ENCODE results near the gene ZNF438. TPM values are rescaled to one million over a fixed set of nuclear protein-coding genes. Genes with fewer than 3 reads are reported as not detected.

The ZNF438 gene
- total and polyA plus RNA-seq, 2 of the 4 experiments (the other 2 are of a cell fraction) = 1.8 to 2.9 TPM

DNA sequence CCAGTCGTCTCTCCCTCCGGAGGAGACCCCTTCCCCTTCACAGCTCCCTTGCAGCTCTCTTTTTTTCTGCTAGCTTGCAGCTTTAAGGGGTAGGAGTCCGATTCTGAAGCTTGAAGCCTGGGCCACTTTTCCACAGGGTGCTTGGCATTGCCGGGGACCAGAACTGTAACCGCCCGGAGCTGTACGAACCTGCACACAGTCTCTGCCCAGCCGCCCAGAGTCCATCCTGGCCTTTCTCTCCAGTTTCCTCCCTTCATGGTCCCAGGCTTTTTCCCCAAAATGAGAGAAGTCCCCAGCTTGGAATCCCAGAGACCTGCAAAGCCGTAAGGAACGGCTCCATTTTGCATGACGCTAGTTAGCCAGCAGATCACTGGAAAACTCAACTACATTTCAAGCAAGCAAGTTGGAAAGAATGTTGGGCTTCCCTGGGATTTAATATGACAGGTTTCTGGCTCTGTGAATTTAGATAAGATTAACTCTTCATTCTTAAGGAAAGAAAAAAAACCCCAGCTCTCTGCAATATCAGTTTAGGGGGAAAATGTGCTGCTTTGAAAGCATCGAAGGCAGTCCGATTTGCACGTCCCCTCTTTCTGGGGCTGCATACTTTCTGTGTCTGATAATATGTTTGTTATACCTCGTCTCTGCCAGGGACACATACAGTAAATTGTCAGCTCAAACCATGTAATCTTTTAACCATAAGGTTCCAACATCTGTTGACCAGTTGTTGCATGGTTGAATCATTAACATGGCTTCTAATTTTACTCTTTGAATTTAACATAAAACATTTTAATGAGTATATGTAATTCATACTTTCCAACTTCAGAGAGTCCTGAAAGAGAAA is 212.1 kb downstream of the ZNF438 start:
- Histone ChIP-seq H3K9me3 (ENCODE audit: control insufficient read depth, insufficient read depth, low read length) (no peaks in the 10 kb centered on the region), H3K4me2 (ENCODE audit: low read depth, low read length) (peak overlapping the region; percentile 72), H3K23ac (ENCODE audit: low read depth, low read length) (peak overlapping the region; percentile 70; the same call in 1 of the 2 replicates), H4K5ac (ENCODE audit: low read depth, low read length) (peak overlapping the region; percentile 43), H4K20me1 (ENCODE audit: insufficient read depth, low read length) (no peaks in the 10 kb centered on the region), H4K8ac (ENCODE audit: low read depth in 2 of 2, low read length in 2 of 2) (peak overlapping the region; percentile 5 to 63), H3K56ac (ENCODE audit: extremely low read depth, insufficient read depth, low read length) (peak overlapping the region; percentile 24; the same call in 1 of the 2 replicates), H3K9me1 (ENCODE audit: insufficient read depth, low read length) (peaks cover 23% of the 10 kb centered on the region), H3K9ac (ENCODE audit: low read depth, low read length) (peak overlapping the region; percentile 61), H3K4me3 (ENCODE audit: insufficient read depth, low read depth, low read length) (peak overlapping the region; percentile 9; the same call in 1 of the 2 replicates), H3K79me1 (ENCODE audit: low read depth in 1 of 2, low read length in 2 of 2) (peaks cover 0 to 5% of the 10 kb centered on the region in 2 experiments; a peak in 2 of 4 replicates), H3K4me1 (ENCODE audit: control insufficient read depth, insufficient read depth, low read length) (peaks cover 29% of the 10 kb centered on the region), H3K27me3 (ENCODE audit: control insufficient read depth, insufficient read depth, low read length) (no peaks in the 10 kb centered on the region), H2AK5ac (ENCODE audit: low read depth, low read length) (peak overlapping the region; percentile 89; the same call in 1 of the 2 replicates), H3K36me3 (ENCODE audit: control insufficient read depth, insufficient read depth, low read length) (no peaks in the 10 kb centered on the region), H3K4ac (ENCODE audit: low read depth, low read length) (peak overlapping the region; percentile 92), H2BK5ac (ENCODE audit: low read depth, low read length, poor library complexity, severe bottlenecking) (peak overlapping the region; percentile 87), H2AK9ac (replicated peaks; ENCODE audit: low read depth, low read length, poor library complexity) (peak overlapping the region; percentile 66), H3K14ac (replicated peaks; ENCODE audit: low read depth, low read length) (peak overlapping the region; percentile 78), H3K18ac (ENCODE audit: low read depth, low read length) (peak overlapping the region; percentile 70), H3K27ac (ENCODE audit: insufficient read depth, low read length) (peak overlapping the region; percentile 94), H2BK20ac (ENCODE audit: low read depth, low read length) (peak overlapping the region; percentile 78), H2BK15ac (ENCODE audit: low read depth, low read length) (peak overlapping the region; percentile 4; the same call in 2 of the 3 replicates), H4K91ac (ENCODE audit: insufficient read depth, low read depth, low read length) (peak overlapping the region; percentile 82), H2AFZ (replicated peaks; ENCODE audit: low read length, poor library complexity) (peak overlapping the region; percentile 67), H2BK120ac (ENCODE audit: low read depth, low read length) (peak overlapping the region; percentile 91)
- WGBS, 2 experiments (ENCODE audit: extremely low coverage in 2 of 2, insufficient read length in 1 of 2) = 63% methylated on average over 8 of the region's 15 CpGs; no CpG with 5 or more reads in 1 of the 2 experiments
- BruUV-seq (replicated peaks) = no TSS peak
- POLR2A ChIA-PET (ENCODE audit: unreplicated experiment) = interaction anchor here (0.5 to 1.3 kb wide), 3 partner anchors 50 to 756 kb away, joined by 3 to 6 read pairs (median 3); partner anchors contain the start of gene ZNF438
- CTCF ChIA-PET = interaction anchor here (0.5 to 0.7 kb wide), 2 partner anchors 162 to 1026 kb away, joined by 3 read pairs; no protein-coding TSS in a partner anchor
- TF ChIP-seq CEBPB (IDR thresholded peaks at IDR 0.05; ENCODE audit: low read depth, low read length) (no peak), RCOR1 (IDR thresholded peaks at IDR 0.05; ENCODE audit: insufficient replicate concordance, low read length) (no peak), FOS (IDR thresholded peaks at IDR 0.05; ENCODE audit: low read depth, low read length) (no peak), RFX5 (IDR thresholded peaks at IDR 0.05; ENCODE audit: low read depth, low read length) (no peak), MAZ (IDR thresholded peaks at IDR 0.05; ENCODE audit: borderline replicate concordance, low read depth, low read length) (no peak), CHD1 (IDR thresholded peaks at IDR 0.05; ENCODE audit: low read depth, low read length) (no peak), MAFK (IDR thresholded peaks at IDR 0.05; ENCODE audit: low read depth, low read length) (no peak), MXI1 (IDR thresholded peaks at IDR 0.05; ENCODE audit: borderline replicate concordance, low read depth, low read length) (no peak), RAD21 (IDR thresholded peaks at IDR 0.05; ENCODE audit: low read length) (no peak), NFE2L2 (IDR thresholded peaks at IDR 0.05; ENCODE audit: low read depth, low read length) (no peak), POLR2A (IDR thresholded peaks at IDR 0.05; ENCODE audit: low read depth, low read length) (no peak)
- TF ChIP-seq, protein P1, sequence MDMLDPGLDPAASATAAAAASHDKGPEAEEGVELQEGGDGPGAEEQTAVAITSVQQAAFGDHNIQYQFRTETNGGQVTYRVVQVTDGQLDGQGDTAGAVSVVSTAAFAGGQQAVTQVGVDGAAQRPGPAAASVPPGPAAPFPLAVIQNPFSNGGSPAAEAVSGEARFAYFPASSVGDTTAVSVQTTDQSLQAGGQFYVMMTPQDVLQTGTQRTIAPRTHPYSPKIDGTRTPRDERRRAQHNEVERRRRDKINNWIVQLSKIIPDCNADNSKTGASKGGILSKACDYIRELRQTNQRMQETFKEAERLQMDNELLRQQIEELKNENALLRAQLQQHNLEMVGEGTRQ (IDR thresholded peaks at IDR 0.05; ENCODE audit: low read depth, low read length) = no peak
- ATAC-seq (ENCODE audit: low read depth) = peak; percentile 53
- in situ Hi-C loops (cut with MboI; ENCODE audit: low sequenced_read_pairs) (no loop called here), dilution Hi-C loops (cut with HindIII; ENCODE audit: low sequenced_read_pairs, unreplicated experiment) (no loop called here), intact Hi-C loops (cut with micrococcal nuclease) (loop anchor here (2.0 kb wide), 1 partner anchor 211 kb away; the partner anchor contains the start of gene ZNF438)
- DNase-seq = peak; percentile 88
